T-cell (primary cell): ENCODE data around the gene SOX13. TPM values are rescaled to one million over a fixed set of nuclear protein-coding genes. Genes with fewer than 3 reads are reported as not detected.

Experiments
- total RNA-seq, 35 experiments: library from RNA in 6 of 35; stranded (reverse) in 6 of 35; fragments of 120-200 nt in 1 of 35; gene quantifications; one replicate each; pipeline versions ENCODE4 v1.2.1 to v1.2.4 and lab custom pipeline; 2013 to 2026

SOX13 gene
- total RNA-seq, 5 donors from 2014 or later (not counting 1 experiment from before 2014, with no cell fraction given) = 3.2 to 9.4 (median 5.2) TPM

Other genes with a start within 250 kb of the SOX13 start
- gene SNRPE, start 211.5 kb upstream of the SOX13 start, total RNA-seq = 10 to 100 TPM; 50.6 to 80.9 (median 72.0) TPM
- 10 to 100 TPM in 1 of 5 donors, 1 to 10 TPM in 4; 3.4 to 11.1 (median 4.2) TPM for gene ETNK2, start 78.9 kb downstream of the SOX13 start, total RNA-seq
- not detected for gene REN, start 93.2 kb downstream of the SOX13 start, total RNA-seq
- not detected for gene KISS1, start 123.4 kb downstream of the SOX13 start, total RNA-seq
- under 1 TPM in 4 of 5 donors, not detected in 1; 0.30 to 0.42 (median 0.32) TPM for gene GOLT1A, start 140.9 kb downstream of the SOX13 start, total RNA-seq